ENCODE data around the gene TPRG1L. TPM values are rescaled to one million over a fixed set of nuclear protein-coding genes. Genes with fewer than 3 reads are reported as not detected.

The TPRG1L gene
- total RNA-seq, 4 donors from 2014 or later, result 33.9 to 45.1 (median 40.0) TPM

GRCh38 chr1:3612123-3612522 lies 12.7 kb upstream of the TPRG1L start:
- peaks cover 10 to 19% of the 10 kb centered on the region in 2 donors for H3K4me1 ChIP-seq
- TF ChIP-seq, protein P1, sequence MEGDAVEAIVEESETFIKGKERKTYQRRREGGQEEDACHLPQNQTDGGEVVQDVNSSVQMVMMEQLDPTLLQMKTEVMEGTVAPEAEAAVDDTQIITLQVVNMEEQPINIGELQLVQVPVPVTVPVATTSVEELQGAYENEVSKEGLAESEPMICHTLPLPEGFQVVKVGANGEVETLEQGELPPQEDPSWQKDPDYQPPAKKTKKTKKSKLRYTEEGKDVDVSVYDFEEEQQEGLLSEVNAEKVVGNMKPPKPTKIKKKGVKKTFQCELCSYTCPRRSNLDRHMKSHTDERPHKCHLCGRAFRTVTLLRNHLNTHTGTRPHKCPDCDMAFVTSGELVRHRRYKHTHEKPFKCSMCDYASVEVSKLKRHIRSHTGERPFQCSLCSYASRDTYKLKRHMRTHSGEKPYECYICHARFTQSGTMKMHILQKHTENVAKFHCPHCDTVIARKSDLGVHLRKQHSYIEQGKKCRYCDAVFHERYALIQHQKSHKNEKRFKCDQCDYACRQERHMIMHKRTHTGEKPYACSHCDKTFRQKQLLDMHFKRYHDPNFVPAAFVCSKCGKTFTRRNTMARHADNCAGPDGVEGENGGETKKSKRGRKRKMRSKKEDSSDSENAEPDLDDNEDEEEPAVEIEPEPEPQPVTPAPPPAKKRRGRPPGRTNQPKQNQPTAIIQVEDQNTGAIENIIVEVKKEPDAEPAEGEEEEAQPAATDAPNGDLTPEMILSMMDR (IDR thresholded peaks at IDR 0.05), result no peak
- TF ChIP-seq POLR2A (IDR thresholded peaks at IDR 0.05), result no peak
- H3K27ac ChIP-seq, result no peak overlapping the region
- no peak overlapping the region for H3K4me3 ChIP-seq (replicated peaks in 1 of 3)
- intact Hi-C loops (cut with DNase I), result no loop called here
- H3K36me3 ChIP-seq, result no peaks in the 10 kb centered on the region
- WGBS, 2 donors, result 76 to 78% methylated on average over 7 of the region's 7 CpGs
- H3K9me3 ChIP-seq, result no peaks in the 10 kb centered on the region
- no peaks in the 10 kb centered on the region for H3K27me3 ChIP-seq
- DNase-seq, result no peak

DNA sequence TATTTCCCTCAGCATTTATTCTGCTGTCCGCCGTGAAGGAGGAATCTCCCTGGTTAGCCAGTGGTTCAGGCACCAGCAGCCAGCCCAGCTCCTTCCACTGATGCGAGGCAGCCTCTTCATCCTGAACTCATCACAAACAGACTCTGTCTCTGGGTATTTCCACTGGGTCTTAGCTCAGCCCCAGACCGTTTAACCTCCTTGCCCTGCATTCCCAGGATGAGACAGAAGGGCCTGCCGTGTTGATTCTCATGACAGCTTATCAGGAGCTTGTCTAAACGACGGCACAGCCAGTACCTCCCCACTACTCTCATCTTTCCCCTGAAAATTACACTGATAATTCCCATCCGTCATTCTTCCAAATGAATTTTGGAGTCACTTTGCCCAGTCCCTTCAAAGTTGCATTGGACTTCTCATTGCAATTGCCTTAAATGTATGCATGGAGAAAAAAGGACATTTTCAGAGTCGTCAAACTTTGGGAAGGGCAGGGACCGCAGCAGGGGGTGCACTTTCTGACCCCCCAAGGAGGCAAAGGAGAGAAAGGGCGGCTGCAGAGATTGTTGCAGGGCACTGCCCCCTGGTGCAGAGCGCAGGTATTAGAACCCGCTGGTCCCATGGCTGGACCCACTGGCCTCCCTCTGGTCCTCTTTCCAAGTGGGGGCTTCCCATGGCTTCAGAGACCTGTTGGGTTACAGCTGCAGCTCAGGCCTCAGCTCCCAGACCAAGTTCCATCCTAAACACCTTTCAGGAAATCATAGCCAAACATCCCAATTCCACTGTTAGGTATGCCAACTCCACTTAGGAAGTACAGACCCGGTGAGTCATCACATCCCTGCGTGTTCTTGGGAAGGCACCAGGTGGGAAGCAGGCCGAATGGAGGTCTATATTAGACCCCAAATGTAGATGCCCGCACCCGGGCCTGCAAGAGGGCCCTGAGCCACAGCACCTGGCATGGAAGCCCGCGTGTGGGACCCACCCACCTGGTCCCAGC lies 9.8 kb upstream of the TPRG1L start:
- Histone ChIP-seq H3K9me3 (no peaks in the 10 kb centered on the region), H3K4me1 (peaks cover 10 to 26% of the 10 kb centered on the region in 2 donors), H3K4me3 (replicated peaks in 1 of 3) (no peak overlapping the region), H3K27me3 (no peaks in the 10 kb centered on the region), H3K27ac (no peak overlapping the region), H3K36me3 (no peaks in the 10 kb centered on the region)
- no peak for TF ChIP-seq POLR2A (IDR thresholded peaks at IDR 0.05)
- TF ChIP-seq, protein P1 (IDR thresholded peaks at IDR 0.05), result peak in 4 of 6 experiments; percentile 27 to 53 (median 46)
- 65 to 67% methylated on average over 20 of the region's 20 CpGs for WGBS, 2 donors
- intact Hi-C loops (cut with DNase I), result loop anchor here (5.0 kb wide), 1 partner anchor 48 kb away; no protein-coding TSS in a partner anchor
- no peak for DNase-seq

DNA sequence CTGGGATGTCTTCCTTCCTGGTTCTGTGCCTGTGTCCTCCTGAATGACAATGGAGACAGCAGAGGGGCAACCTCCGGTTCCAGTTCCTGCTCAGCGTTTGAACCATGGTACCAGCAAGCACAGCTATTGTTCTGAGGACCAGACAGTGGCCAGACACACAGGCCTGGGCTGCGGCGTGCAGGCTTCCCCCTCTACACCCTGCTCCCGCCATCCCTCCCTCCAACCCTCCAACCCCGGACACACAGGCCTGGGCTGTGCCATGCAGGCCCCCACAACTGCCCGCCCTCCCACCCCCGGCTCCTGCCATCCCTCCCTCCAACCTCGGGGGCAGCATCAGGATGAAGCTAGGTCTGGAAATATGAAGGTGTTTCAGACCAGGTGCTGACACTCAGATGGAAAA lies 8.0 kb upstream of the TPRG1L start:
- Histone ChIP-seq H3K4me3 (replicated peaks in 1 of 3) (no peak overlapping the region), H3K27me3 (no peaks in the 10 kb centered on the region), H3K36me3 (no peaks in the 10 kb centered on the region), H3K9me3 (no peaks in the 10 kb centered on the region), H3K27ac (no peak overlapping the region), H3K4me1 (peaks cover 0 to 17% of the 10 kb centered on the region in 2 donors)
- no peak for TF ChIP-seq POLR2A (IDR thresholded peaks at IDR 0.05)
- TF ChIP-seq, protein P1 (IDR thresholded peaks at IDR 0.05), result no peak
- DNase-seq, result no peak
- 80 to 94% methylated on average over 6 to 9 of the region's 9 CpGs for WGBS, 2 donors
- intact Hi-C loops (cut with DNase I), result loop anchor here (2.0 to 5.0 kb wide), 2 partner anchors 50 to 124 kb away; no protein-coding TSS in a partner anchor

DNA sequence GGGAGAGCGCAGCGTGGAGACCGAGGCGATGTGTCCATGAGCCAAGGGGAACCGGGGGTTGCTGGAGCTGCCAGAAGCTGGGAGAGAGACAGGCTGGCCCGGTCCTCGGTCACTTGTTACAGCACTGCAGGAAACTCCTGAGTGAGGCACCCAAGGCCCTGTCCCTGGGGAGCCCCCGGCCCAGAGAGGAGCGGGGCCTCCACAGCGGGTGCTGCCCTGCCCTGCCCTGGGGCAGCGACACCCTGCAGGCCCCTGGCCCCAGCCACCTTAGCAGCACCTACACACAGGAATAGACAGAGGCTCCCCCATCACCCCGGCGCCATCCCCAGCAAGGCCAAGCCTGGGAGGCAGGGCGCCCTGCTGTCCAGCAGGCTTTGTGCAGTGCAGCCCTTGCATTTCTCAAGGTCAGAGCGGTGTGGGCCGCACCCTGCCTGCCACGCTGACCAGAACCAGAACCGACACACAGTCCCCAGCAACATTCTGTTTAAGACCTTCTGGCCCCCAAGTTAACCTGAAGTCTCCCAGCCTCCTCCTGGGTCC lies 6.9 kb upstream of the TPRG1L start:
- WGBS, 2 donors, result 91 to 94% methylated on average over 12 to 14 of the region's 18 CpGs
- TF ChIP-seq, protein P1 (IDR thresholded peaks at IDR 0.05), result no peak
- no peak for TF ChIP-seq POLR2A (IDR thresholded peaks at IDR 0.05)
- no peaks in the 10 kb centered on the region for H3K9me3 ChIP-seq
- H3K36me3 ChIP-seq, result no peaks in the 10 kb centered on the region
- no peak overlapping the region for H3K27ac ChIP-seq
- DNase-seq, result no peak
- H3K27me3 ChIP-seq, result no peaks in the 10 kb centered on the region
- intact Hi-C loops (cut with DNase I), result loop anchor here (2.0 to 5.0 kb wide), 2 partner anchors 51 to 125 kb away; no protein-coding TSS in a partner anchor
- H3K4me1 ChIP-seq, result peaks cover 0 to 19% of the 10 kb centered on the region in 2 donors
- no peak overlapping the region for H3K4me3 ChIP-seq (replicated peaks in 1 of 3)
